SK-N-MC (cell line): ENCODE data around the gene CCDC110.

ENCODE experiments used
- EZH2 ChIP-seq: fragments of 200-600 bp; sonication (generic); IDR thresholded peaks from one replicate; pipeline ENCODE4 v1.6.1; 2017; ENCODE audit warnings: antibody characterized with exemption
- POLR2AphosphoS5 ChIP-seq: IDR thresholded peaks from 2 replicates; pipeline ENCODE4 v1.6.1; 2012; ENCODE audit warnings: mild to moderate bottlenecking, low read depth, low read length, borderline replicate concordance

DNA sequence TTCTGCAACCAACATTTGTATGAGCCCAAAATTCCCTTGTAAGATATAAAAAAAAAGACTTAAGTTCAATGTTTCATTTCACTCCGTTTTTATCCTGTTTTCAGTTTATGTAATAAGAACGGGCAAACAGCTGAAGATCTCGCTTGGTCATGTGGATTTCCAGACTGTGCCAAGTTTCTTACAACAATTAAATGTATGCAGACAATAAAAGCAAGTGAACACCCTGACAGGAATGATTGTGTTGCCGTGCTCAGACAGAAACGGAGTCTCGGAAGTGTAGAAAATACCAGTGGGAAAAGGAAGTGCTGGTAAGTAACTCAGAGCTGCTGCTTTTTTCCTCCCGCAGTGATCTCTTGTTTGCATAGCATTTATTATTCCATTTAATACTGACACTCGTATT, 72.1 kb downstream of the CCDC110 start:
- TF ChIP-seq EZH2 (no peak), POLR2AphosphoS5 (no peak)
